GM18505 (cell line): ENCODE data around the gene KCNH2.

Experiments
- ATAC-seq: cut with Tn5 transposase; IDR thresholded peaks from one replicate; pipeline ENCODE4 v1.9.1; 2021; ENCODE audit not compliant: unreplicated experiment
- POLR2A ChIP-seq: IDR thresholded peaks from 4 replicates; pipeline ENCODE4 v1.6.1; 2011; ENCODE audit warnings: borderline replicate concordance; ENCODE audit not compliant: insufficient read depth, insufficient read length; ENCODE audit errors: extremely low read depth

The KCNH2 gene

GRCh38 chr7:150909200-150909995, 68.7 kb downstream of the KCNH2 start:
- no peak for ATAC-seq
- no peak for TF ChIP-seq POLR2A

- no peak for ATAC-seq
- TF ChIP-seq POLR2A = no peak
Measured at GRCh38 chr7:150908173-150908572, 69.9 kb downstream of the KCNH2 start.

- no peak for TF ChIP-seq POLR2A
Measured at GRCh38 chr7:150904011-150904909, 73.9 kb downstream of the KCNH2 start.

GRCh38 chr7:150903606-150904005, 74.5 kb downstream of the KCNH2 start:
- TF ChIP-seq POLR2A = no peak
- ATAC-seq = no peak

More at GRCh38 chr7:150904011-150904909, 73.9 kb downstream of the KCNH2 start:
- no peak for ATAC-seq

- TF ChIP-seq POLR2A = no peak
- ATAC-seq = no peak
Measured at GRCh38 chr7:150902078-150903033, 75.8 kb downstream of the KCNH2 start.

- ATAC-seq = no peak
- no peak for TF ChIP-seq POLR2A
Measured at GRCh38 chr7:150901160-150902035, 76.7 kb downstream of the KCNH2 start.

- ATAC-seq = no peak
- no peak for TF ChIP-seq POLR2A
Measured at GRCh38 chr7:150900675-150901074, 77.4 kb downstream of the KCNH2 start.

GRCh38 chr7:150898475-150899011, 79.6 kb downstream of the KCNH2 start:
- no peak for TF ChIP-seq POLR2A

GRCh38 chr7:150897502-150898474, 80.3 kb downstream of the KCNH2 start:
- no peak for TF ChIP-seq POLR2A
- peak; percentile 51 for ATAC-seq

More at GRCh38 chr7:150898475-150899011, 79.6 kb downstream of the KCNH2 start:
- ATAC-seq = peak; percentile 64

GRCh38 chr7:150896562-150897209, 81.4 kb downstream of the KCNH2 start:
- no peak for ATAC-seq
- no peak for TF ChIP-seq POLR2A
